Activated T-helper 9 cell treated with anti-CD3 and anti-CD28 coated beads, Interleukin-2, amount 50 U/mL, for 16 hours (primary cell): ENCODE results near the gene SIAH1.
"Not testable (repeated sequence)": the region's sequence is repeated elsewhere in the genome, so short reads cannot be mapped to it uniquely, and the experiment has no call there.

ENCODE experiments used
- DNase-seq: peaks from one replicate; pipeline ENCODE4 v3.0.0-alpha.2; 2020; ENCODE audit warnings: low read depth

Gene SIAH1

GRCh38 chr16:48332978-48333377 lies 52.2 kb downstream of the SIAH1 start:
- no peak for DNase-seq

GRCh38 chr16:48330841-48331192 lies 54.4 kb downstream of the SIAH1 start:
- DNase-seq, result no peak

DNA sequence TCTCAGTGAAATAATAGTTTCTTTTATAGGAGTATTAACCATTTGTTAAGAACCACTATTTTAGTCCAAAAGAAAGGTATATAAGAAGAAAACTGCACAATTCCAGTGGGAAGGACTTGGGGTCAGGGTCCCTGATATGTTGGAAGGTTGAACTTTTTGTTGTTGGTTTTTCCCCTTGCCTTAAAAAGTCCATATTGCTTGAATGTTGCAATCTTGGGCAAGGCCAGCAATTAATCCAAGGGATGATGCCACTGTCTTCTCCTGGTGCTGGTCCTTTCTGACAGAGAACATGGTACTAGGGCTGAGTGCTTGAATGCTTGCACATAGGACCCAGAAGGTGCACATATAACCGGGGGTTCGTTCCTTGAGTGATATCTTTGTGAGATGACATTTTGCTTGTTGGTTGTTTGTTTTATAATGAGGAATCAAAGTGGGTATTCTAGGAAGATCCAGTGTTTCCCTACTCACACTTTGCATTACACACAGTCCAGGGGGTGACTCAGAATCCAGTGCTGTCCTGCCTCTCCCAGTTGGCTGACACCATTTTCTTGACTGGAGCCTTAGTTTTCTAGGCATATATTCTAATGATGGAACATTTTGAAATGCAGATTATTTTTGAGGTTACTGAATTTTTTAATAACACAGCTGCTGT lies 54.9 kb downstream of the SIAH1 start:
- no peak for DNase-seq

DNA sequence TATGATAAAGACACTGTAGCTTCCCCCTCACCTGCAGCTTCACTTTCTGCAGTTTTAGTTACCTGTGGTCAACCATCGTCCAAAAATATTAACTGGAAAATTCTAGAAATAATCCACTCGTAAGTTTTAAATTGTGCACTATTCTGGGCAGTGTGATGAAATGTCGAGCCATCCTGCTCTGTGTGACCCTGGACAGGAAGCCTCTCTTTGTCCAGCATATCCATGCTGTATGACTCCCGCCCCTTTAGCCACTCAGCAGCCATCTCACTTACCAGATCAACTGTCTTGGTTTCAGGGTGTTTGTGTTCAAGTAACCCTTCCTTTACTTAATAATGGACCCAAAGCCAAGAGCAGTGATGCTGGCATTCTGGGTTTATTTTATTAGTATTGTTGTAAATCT lies 56.1 kb downstream of the SIAH1 start:
- DNase-seq, result no peak

DNA sequence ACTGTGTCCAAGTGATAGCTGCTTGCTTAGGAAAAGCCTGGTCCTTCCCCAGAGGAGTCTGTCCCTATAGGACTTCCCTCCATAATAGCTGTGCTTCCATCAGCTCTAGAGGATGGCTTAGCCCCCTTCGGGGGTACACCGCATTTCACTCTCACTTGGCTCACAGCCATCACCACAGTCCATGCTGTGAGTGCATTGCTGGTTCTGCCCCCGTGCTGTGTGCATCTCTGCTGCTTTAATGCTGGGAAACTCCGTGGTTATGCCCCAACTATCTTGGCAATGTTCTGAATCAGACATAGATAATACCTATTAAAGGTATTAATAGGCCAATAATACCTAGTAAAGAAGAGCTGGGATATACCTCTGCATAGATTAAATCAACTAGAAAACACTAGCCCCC lies 58.3 kb downstream of the SIAH1 start:
- DNase-seq, result no peak

DNA sequence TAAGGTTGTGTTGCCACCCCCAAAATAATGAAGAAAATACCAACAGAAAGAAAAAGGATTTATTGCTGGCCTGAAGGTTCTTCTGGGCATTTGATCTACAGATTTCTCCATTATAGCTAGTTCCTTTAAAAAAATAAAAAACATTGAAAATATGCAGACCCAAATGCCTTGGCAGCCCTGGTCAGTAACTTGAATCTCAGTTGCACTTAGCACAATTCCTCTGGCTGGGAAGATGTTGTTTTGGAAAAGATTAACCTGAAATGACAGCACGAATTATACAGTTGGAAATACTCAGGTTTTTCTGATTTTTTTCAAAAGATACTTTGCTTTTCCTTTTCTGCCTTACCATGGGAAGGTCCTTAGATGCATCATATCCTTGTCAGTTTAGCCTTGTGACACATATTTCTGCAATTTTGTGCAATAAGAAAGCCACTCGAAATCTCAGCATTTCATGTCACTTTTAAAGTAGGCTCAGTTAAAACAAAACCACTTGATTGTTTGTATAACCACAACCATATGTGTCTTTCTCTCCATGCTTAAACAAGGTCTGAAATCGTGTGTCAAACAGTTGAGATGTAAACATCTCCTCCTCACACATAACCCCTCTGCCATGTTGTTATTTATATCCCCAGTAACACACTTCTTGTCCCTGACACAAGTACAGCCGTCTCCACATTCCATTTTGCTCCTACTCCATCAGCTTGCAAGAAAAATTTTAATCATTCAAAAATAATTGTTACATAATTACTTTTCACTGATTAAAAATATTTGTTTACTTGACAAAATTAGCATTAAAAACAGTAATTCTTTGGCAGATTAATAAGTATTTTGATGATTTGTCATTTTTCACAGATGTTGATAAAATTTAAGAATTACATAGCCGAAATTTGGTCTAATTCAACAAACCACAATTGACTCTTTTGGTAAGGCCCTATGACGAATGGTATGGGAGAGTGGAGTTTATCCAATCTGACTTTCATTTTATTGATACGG lies 61.1 kb downstream of the SIAH1 start:
- DNase-seq, result no peak

DNA sequence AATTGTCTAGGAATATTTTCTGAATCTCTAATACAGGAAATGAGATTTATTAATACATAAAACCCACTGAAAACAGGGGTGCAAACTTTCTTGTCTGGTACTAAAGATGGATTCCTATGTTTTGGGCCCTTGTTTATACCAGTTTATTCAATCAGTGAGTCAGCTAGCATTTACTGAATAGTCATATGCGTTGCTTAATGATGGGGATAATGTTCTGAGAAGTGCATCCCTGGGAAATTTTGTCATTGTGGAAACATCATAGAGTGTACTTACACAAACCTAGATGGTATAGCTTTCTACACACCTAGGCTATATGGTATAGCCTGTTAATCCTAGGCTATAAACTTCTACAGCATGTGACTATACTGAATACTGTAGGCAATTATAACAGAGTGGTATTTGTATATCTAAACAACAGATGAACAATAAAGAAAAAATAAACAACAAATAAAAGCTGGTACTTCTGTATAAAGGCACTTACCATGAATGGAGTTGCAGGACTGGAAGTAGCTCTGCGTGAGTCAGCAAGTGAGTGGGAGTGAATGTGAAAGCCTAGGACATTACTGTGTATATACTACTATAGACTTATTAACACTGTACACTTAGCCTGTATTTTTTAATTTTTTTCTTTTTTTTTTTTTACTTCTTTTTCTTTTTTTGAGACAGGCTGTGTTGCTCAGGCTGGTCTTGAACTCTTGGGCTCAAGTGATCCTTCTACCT lies 63.7 kb downstream of the SIAH1 start:
- DNase-seq, result no peak

DNA sequence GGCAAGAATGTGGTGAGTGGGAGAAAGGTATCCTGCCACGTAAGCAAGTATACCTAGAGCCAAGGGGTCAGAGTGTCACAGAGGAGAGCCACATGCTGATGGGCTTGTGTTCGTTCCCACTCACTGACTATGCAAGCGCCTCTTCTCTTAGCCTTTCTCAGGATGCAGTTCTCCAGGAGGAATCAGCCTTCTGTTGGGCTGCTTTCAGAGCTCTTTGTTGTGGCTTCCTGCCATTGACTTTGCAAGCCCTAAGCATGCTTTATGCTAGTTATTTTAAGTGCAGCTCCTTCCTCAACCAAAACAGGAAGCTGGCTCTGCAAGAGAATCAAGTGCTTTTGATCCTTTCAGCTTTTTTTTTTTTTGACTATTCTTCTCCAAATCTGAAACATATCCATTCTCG lies 66.6 kb downstream of the SIAH1 start:
- DNase-seq, result no peak

DNA sequence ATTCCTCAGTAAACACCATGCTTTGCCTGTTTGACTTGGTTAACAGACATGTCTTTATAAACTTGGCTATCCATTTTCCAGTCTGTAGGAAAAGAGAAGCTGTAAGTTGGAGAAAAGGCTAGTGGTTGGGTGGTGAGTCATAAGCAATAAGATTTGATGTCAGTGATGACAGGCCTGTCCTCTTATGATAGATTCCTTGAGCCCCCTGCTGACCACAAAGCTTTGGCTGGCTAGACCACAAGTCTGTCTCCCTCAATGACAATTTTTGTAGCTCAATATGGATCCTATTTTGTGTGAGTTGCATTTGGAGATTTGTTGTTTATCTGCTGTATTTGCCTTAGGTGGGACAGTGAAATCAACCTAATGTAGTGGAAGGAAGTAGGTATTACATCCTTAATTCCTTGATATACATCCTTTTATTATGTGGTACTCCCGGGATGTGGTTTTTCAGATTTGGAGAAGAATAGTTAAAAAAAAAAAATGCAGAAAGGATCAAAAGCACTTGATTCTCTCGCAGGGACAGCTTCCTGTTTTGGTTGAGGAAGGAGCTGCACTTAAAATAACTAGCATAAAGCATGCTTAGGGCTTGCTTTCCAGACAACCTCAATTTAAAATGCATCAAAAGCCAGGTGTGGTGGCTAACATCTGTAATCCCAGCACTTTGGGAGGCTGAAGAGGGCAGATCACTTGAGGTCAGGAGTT lies 67.4 kb downstream of the SIAH1 start:
- DNase-seq, result no peak

DNA sequence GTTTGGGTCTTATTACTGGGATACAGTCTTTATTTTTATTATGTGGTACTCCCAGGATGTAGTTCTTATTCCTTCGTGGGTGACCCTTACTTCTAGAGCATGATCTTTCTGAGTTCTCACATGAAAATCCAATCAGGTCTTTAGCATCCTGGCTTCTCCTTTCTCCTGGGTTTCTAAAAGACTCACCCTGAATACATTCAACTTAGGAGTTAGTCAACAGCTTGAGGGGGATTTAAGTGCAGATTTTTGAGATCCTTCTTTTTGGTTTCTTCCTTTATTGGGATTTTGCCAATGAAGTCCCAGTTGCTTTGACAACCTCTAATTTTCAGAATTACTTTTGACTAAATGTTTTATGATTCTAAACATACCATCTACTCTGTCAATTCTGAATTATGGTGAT lies 68.2 kb downstream of the SIAH1 start:
- no peak for DNase-seq

- not testable (repeated sequence) for DNase-seq
Observed at GRCh38 chr16:48313905-48314304, 71.3 kb downstream of the SIAH1 start.

DNA sequence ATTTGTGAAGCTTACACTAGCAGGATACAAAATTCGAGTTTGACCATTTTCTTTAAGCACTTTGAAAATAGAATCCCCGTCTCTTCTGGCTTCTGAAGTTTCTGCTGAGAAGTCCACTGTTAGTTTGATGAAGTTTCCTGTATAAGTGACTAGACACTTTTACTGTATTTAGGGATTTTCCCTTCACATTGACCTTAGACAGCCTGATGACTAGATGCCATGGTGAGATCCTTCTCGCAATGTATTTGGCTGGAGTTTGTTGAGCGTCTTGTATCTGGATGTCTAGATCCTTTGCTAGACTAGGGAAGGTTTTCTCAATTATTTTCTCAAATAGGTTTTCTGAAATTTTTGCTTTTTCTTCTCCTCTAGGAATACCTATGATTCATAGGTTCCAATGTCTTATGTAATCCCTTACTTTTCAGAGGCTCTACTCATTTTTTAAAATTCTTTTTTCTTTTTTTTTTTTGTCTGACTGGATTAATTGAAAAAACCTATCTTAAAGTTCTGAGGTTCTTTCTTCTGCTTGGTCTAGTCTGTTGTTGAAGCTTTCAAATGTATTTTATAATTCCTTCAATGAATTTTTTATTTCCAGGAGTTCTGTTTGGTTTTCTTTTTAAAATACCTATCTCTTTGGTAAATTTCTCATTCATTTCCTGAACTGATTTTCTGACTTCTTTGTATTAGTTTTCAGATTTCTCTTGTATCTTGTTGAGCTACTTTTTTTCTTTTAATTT lies 74.1 kb downstream of the SIAH1 start:
- DNase-seq, result no peak
